ENCODE data around the gene KCNQ2.

DNA sequence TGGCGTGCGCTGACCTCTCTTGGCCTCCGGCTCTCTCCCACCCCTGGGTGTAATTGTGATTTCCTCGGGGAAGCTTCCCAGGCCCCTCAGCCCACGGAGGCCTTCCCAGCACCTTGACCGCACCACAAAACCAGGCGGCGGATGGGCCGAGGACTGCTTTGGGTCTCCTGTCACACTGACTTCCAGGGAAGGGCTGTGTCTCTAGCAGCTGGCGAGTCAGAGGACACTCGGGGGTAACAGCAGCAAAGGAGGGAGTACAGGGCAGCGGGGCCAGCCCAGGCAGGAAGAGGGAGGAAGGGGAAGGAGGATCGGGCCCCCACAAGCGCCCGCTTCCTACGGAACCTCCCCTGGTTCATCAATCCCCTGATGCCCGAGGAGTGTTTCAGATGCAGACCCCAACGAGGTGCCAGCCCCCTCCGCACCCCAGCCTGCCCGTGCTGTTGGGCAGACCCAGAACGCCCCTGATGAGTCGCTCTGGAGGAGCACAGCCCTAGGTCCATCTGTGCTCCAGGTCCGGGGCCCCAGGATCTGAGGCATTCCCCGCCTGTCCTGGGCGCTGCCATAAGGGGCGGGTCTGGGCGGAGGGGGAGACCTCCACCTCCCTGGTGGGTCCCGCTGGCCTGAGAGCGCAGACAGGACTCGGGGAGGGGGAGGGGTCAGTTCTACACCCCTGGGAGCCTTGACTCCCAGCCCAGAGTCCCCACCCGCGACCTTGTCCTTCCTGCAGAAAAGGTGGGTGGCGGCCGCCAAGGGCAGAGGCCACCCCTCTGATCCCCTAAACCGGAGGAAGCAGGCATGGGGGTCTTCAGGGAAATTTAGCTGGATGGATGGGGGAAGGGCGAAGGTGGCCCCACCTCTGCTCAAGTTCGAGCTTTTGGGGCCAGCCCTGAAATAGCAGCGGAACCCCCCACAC lies 112.3 kb downstream of the KCNQ2 start:
- TF ChIP-seq EP300 (IDR thresholded peaks at IDR 0.05) (no peak), POLR2A (IDR thresholded peaks at IDR 0.05) (no peak)

Measured in stomach (tissue), 4 donors.